Lower leg skin (tissue), 3 donors: ENCODE results near the gene FAM78A.

Source experiments
- POLR2A ChIP-seq, 2 donors: fragments of 450-650 bp; IDR thresholded peaks; one replicate each; pipeline ENCODE4 v1.6.1; 2016 to 2017; ENCODE audit warnings: antibody characterized with exemption in 2 of 2, mild to moderate bottlenecking in 1 of 2, moderate library complexity in 1 of 2
- TF ChIP-seq, protein P1 (sequence below), 3 donors: fragments of 450-650 bp; IDR thresholded peaks; one replicate each; pipeline ENCODE4 v1.5.1; 2016; ENCODE audit warnings: antibody characterized with exemption in 3 of 3, mild to moderate bottlenecking in 3 of 3, moderate library complexity in 2 of 3

DNA sequence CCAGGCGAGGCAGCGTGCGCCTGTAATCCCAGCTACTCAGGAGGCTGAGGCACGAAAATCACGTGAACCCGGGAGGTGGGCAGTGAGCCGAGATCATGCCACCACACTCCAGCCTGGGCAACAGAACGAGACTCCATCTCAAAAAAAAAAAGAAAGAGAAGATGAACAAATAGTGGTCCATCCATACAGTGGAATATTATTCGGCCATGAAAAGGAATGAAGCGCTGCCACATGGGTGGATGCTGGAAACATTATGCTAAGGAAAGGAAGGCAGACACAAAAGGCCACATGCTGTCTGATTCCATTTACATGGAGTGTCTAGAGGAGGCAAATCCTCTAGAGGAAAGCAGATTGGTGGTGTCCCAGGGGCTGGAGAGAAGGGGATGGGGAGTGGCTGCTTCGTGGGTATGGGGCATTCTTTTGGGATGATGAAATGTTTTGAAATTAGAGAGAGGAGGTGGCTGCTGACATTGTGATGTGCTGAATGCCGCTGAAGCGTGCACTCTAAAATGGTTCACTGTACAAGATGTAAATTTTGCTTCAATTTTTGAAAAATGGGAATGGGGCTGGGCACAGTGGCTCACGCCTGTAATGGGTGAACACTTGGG is 30.2 kb upstream of the FAM78A start:
- no peak for TF ChIP-seq POLR2A (IDR thresholded peaks at IDR 0.05)
- TF ChIP-seq, protein P1, sequence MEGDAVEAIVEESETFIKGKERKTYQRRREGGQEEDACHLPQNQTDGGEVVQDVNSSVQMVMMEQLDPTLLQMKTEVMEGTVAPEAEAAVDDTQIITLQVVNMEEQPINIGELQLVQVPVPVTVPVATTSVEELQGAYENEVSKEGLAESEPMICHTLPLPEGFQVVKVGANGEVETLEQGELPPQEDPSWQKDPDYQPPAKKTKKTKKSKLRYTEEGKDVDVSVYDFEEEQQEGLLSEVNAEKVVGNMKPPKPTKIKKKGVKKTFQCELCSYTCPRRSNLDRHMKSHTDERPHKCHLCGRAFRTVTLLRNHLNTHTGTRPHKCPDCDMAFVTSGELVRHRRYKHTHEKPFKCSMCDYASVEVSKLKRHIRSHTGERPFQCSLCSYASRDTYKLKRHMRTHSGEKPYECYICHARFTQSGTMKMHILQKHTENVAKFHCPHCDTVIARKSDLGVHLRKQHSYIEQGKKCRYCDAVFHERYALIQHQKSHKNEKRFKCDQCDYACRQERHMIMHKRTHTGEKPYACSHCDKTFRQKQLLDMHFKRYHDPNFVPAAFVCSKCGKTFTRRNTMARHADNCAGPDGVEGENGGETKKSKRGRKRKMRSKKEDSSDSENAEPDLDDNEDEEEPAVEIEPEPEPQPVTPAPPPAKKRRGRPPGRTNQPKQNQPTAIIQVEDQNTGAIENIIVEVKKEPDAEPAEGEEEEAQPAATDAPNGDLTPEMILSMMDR (IDR thresholded peaks at IDR 0.05) = no peak
